Muscle layer of colon (tissue), 2 donors: ENCODE results near the gene ZDHHC3.
"Not testable (repeated sequence)": the region's sequence is repeated elsewhere in the genome, so short reads cannot be mapped to it uniquely, and the experiment has no call there.

Experiments used
- H3K27ac ChIP-seq: one replicate; pipeline ENCODE4 v1.7.0; 2013; ENCODE audit warnings: low read depth, mild to moderate bottlenecking, low read length, moderate library complexity
- H3K27me3 ChIP-seq, 2 donors: one replicate each; pipeline ENCODE4 v1.7.0; 2013; ENCODE audit warnings: low read length in 2 of 2, mild to moderate bottlenecking in 2 of 2; ENCODE audit not compliant: insufficient read depth in 2 of 2, control insufficient read depth in 1 of 2
- H3K36me3 ChIP-seq: one replicate; pipeline ENCODE4 v1.7.0; 2013; ENCODE audit warnings: mild to moderate bottlenecking, low read length; ENCODE audit not compliant: insufficient read depth
- H3K4me1 ChIP-seq: one replicate; pipeline ENCODE4 v1.7.0; 2013; ENCODE audit warnings: mild to moderate bottlenecking, low read length; ENCODE audit not compliant: insufficient read depth
- H3K4me3 ChIP-seq, 2 donors: one replicate each; pipeline ENCODE4 v1.7.0; 2013; ENCODE audit warnings: low read length in 2 of 2, low read depth in 1 of 2, mild to moderate bottlenecking in 1 of 2, moderate library complexity in 1 of 2
- H3K9ac ChIP-seq: one replicate; pipeline ENCODE4 v1.7.0; 2013; ENCODE audit warnings: low read length
- H3K9me3 ChIP-seq: one replicate; pipeline ENCODE4 v1.7.0; 2013; ENCODE audit warnings: mild to moderate bottlenecking, low read length
- donor health status: abdominal sarcoma.
- donor health status: Adenocarcinoma of cecum.

ZDHHC3 gene

GRCh38 chr3:44993471-44994205, 17.7 kb upstream of the ZDHHC3 start:
- Histone ChIP-seq H3K9ac (no peak overlapping the region), H3K27ac (no peak overlapping the region), H3K9me3 (no peaks in the 10 kb centered on the region), H3K4me3 (no peak overlapping the region), H3K36me3 (peaks cover 33% of the 10 kb centered on the region), H3K4me1 (peaks cover 12% of the 10 kb centered on the region), H3K27me3 (no peaks in the 10 kb centered on the region)

- Histone ChIP-seq H3K4me3 (no peak overlapping the region), H3K4me1 (peaks cover 12% of the 10 kb centered on the region), H3K27ac (no peak overlapping the region), H3K9me3 (no peaks in the 10 kb centered on the region), H3K9ac (no peak overlapping the region), H3K36me3 (peaks cover 33% of the 10 kb centered on the region), H3K27me3 (no peaks in the 10 kb centered on the region)
These were observed 16.8 kb upstream of the ZDHHC3 start for GRCh38 chr3:44992555-44993470.

GRCh38 chr3:44991326-44991725, 15.4 kb upstream of the ZDHHC3 start:
- H3K9me3 ChIP-seq: no peaks in the 10 kb centered on the region
- H3K27ac ChIP-seq: no peak overlapping the region
- H3K4me1 ChIP-seq: peaks cover 12% of the 10 kb centered on the region
- peaks cover 25% of the 10 kb centered on the region for H3K36me3 ChIP-seq
- H3K9ac ChIP-seq: no peak overlapping the region
- H3K27me3 ChIP-seq: no peaks in the 10 kb centered on the region
- H3K4me3 ChIP-seq: no peak overlapping the region

GRCh38 chr3:44989636-44990373, 13.8 kb upstream of the ZDHHC3 start:
- no peak overlapping the region for H3K9ac ChIP-seq
- no peaks in the 10 kb centered on the region for H3K27me3 ChIP-seq

GRCh38 chr3:44989141-44989540, 13.2 kb upstream of the ZDHHC3 start:
- H3K27ac ChIP-seq: no peak overlapping the region
- peaks cover 25% of the 10 kb centered on the region for H3K36me3 ChIP-seq
- H3K9ac ChIP-seq: no peak overlapping the region
- H3K9me3 ChIP-seq: no peaks in the 10 kb centered on the region
- no peak overlapping the region for H3K4me3 ChIP-seq
- no peaks in the 10 kb centered on the region for H3K4me1 ChIP-seq
- no peaks in the 10 kb centered on the region for H3K27me3 ChIP-seq

More at GRCh38 chr3:44989636-44990373, 13.8 kb upstream of the ZDHHC3 start:
- Histone ChIP-seq H3K27ac (no peak overlapping the region), H3K9me3 (no peaks in the 10 kb centered on the region), H3K4me3 (no peak overlapping the region), H3K4me1 (peaks cover under 1% of the 10 kb centered on the region), H3K36me3 (peaks cover 25% of the 10 kb centered on the region)

- Histone ChIP-seq H3K27me3 (no peaks in the 10 kb centered on the region), H3K4me3 (no peak overlapping the region), H3K36me3 (peaks cover 25% of the 10 kb centered on the region), H3K9ac (no peak overlapping the region), H3K9me3 (no peaks in the 10 kb centered on the region), H3K4me1 (no peaks in the 10 kb centered on the region), H3K27ac (no peak overlapping the region)
These were observed 12.1 kb upstream of the ZDHHC3 start for GRCh38 chr3:44988073-44988472.

- no peak overlapping the region for H3K27ac ChIP-seq
These were observed 11.4 kb upstream of the ZDHHC3 start for GRCh38 chr3:44987332-44987731.

DNA sequence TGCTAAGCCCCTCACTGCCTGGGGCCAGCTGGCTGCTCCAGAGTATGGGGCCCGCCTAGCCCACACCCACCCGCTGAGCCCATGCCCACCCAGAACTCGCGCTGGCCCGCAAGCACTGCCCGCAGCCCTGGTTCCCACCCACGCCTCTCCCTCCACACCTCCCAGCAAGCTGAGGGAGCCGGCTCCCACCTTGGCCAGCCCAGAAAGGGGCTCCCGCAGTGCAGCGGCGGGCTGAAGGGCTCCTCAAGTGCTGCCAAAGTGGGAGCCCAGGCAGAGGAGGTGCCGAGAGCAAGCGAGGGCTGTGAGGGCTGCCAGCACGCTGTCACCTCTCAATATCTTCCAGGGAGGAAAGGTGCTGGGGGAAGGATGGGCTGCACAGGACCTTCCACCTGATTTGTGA, 10.4 kb upstream of the ZDHHC3 start:
- H3K27ac ChIP-seq: not testable (repeated sequence)

More at GRCh38 chr3:44987332-44987731, 11.4 kb upstream of the ZDHHC3 start:
- H3K4me3 ChIP-seq: no peak overlapping the region
- H3K9ac ChIP-seq: no peak overlapping the region
- no peaks in the 10 kb centered on the region for H3K4me1 ChIP-seq
- no peaks in the 10 kb centered on the region for H3K9me3 ChIP-seq
- H3K36me3 ChIP-seq: peaks cover 25% of the 10 kb centered on the region
- H3K27me3 ChIP-seq: no peaks in the 10 kb centered on the region

DNA sequence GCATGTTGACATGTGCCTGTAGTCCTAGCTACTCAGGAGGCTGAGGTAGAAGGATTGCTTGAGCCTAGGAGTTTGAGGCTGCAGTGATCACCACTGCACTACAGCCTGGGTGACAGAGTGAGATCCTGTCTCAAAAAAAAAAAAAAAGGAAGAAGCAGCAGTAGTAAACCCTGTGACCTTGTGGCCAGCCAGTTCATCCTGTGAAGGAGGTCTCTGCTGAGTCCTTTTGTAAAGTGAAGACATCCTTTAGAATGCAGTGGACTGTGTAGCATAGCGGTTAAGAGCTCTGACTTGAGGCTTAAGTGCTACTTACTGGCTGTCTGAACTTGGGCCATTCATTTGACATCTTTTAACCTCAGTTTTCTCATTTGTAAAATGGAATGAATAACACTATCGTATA, 8.4 kb upstream of the ZDHHC3 start:
- Histone ChIP-seq H3K9ac (no peak overlapping the region), H3K4me1 (no peaks in the 10 kb centered on the region), H3K36me3 (peaks cover 2% of the 10 kb centered on the region), H3K27me3 (no peaks in the 10 kb centered on the region), H3K27ac (no peak overlapping the region), H3K9me3 (no peaks in the 10 kb centered on the region), H3K4me3 (no peak overlapping the region)

More for the DNA sequence above, 10.4 kb upstream of the ZDHHC3 start:
- H3K9me3 ChIP-seq, H3K4me3 ChIP-seq, H3K9ac ChIP-seq, H3K4me1 ChIP-seq, H3K27me3 ChIP-seq: not testable (repeated sequence)
- H3K36me3 ChIP-seq: peaks cover 21% of the 10 kb centered on the region

GRCh38 chr3:44983484-44983941, 7.5 kb upstream of the ZDHHC3 start:
- Histone ChIP-seq H3K27ac (no peak overlapping the region), H3K9me3 (no peaks in the 10 kb centered on the region), H3K4me3 (no peak overlapping the region), H3K27me3 (no peaks in the 10 kb centered on the region), H3K36me3 (no peaks in the 10 kb centered on the region), H3K4me1 (no peaks in the 10 kb centered on the region), H3K9ac (no peak overlapping the region)

GRCh38 chr3:44982817-44983216, 6.8 kb upstream of the ZDHHC3 start:
- peaks cover under 1% of the 10 kb centered on the region for H3K4me1 ChIP-seq
- no peaks in the 10 kb centered on the region for H3K9me3 ChIP-seq
- H3K27me3 ChIP-seq: no peaks in the 10 kb centered on the region
- H3K36me3 ChIP-seq: no peaks in the 10 kb centered on the region
- H3K27ac ChIP-seq: no peak overlapping the region
- no peak overlapping the region for H3K9ac ChIP-seq
- H3K4me3 ChIP-seq: no peak overlapping the region
